ENCODE results near the gene LSM3.

Gene LSM3

DNA sequence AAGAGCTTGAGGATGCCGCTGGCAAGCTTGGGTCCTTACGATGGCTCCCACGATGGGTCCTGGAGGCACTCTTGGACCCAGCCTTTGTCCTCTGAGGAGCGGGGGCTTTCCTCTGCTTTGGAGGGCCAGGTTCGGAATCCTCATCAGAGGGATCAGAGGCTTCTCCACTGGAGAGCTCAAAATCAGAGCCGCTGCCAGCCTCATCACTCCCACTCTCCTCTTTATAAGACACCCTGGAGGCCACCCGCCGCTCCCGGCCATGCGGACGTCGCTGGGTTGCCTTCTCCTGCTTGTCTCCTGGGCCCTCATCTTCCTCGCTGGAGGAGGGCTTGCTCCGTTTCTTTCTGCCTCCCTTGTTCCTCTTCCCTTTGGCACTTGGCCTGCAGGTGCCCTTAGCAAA lies 20.2 kb upstream of the LSM3 start:
- no peak for DNase-seq

DNA sequence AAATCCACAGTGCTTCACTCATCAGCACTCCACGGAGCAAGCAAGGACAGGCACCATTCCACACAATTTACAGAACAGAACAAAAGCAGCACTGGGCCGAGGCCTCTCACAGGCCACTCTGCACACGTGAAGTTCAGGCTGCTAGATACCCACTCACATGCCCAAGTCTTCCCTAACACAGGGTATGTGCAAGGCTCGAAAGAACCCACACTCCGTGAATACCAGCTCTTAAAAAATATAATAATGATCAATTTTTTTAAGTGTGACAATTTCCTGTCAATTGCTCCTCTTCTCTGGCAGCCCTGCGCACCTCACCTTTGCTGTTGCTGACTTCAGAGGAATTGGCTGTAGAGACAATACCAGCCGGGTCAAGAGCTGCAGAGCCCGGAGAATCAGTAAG lies 19.2 kb upstream of the LSM3 start:
- no peak for DNase-seq

DNA sequence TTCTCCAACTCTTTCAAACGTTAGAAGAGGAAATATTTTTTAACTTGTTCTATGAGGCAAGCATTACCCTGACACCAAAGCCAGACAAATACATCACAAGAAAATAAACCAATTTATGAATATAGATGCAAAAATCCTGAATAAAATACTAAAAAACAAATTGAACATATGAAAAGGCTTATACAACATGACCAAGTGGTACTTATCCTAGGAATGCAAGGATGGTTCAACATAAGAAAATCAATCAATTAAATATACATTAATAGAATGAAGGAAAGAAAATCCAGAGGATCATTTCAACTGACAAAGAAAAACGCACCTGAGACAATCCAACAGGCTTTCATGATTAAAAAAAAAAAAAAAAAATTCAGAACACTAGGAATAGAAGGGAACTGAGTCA lies 17.3 kb upstream of the LSM3 start:
- no peak for DNase-seq

DNA sequence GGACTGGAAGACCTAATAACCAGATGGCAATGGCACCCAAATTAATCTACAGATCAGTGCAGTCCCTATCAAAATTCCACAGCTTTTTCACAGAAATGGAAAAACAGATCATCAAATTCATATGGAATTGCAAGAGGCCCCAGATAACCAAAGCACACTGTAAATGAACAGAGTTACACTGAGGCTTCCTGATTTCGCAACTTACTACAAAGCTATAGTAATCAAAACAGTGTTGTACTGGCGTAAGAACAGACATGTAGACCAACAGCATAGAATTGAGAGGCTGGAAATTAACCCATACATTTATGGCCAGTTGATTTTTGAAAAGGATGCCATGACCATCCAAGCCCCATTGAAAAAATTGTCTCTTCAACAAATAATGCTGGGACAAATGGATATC lies 16.4 kb upstream of the LSM3 start:
- no peak for DNase-seq

DNA sequence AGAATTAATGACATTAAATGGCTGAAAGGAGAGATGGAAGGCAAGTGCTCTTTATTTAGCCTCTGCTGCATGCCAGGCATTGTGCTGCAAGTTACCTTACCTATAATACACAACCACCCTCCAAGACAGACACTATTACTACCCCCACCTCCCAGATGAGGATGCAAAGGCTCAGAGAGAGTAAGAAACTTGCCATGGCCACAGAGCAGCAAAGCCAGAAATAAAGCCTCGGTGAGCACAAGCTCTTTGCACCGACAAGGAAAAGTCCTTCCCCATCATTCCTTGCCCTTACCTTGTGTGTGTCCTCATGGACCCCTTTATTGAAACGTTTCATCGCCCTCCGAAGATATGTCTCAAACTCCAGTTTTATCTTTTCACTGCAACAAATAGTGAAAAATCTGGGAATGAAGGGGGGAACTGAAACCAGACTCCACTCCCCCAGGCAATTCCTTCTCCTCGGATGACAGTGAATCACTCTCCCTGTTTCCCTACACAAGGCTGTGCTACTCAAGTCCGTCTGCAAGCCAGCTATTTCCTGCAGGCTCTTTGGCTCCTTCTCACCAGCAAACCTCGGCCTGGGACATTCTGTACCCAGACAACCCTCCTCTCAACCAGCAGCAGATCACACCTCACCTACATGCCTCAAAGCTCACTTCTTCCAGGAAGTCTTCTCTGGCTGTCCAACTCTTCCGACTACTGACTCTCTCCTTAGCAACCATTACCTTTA lies 11.6 kb upstream of the LSM3 start:
- no peak for DNase-seq

DNA sequence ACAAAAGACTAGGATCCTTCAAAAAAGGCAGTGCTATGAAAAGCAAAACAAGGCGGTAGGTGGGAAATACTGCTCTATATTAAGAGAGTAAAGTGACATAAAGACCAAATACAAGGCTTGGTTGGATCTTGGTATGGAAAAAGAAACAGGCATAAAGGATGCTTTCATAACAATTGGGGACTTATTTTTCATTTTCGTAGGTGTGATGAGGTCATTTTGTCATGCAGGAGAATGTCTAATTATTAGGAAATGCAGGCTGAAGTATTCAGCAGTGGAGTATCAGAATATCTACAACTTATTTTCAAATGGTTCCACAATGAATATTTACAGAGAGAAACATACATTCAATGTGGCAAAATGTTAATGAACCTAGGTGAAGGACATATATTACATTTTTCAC lies 9.2 kb upstream of the LSM3 start:
- no peak for DNase-seq

DNA sequence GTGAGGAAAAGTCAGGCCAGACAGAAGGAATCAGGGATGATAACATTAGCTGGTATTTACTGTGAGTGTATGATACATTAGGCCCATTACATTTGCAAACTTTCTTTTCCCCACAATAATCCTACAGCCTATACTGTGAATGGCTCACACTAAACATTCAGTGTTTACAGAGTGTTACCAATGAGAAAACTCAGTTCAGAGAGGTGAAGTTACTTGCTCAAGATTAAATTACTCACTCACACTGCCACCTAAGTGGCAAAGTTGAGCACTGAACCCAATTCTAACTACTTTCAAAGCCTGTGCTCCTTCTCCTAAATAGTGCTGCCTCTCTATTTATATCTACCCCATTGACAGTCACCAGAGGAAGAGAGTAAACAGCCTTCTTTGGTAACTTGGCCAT lies 8.7 kb upstream of the LSM3 start:
- no peak for DNase-seq

DNA sequence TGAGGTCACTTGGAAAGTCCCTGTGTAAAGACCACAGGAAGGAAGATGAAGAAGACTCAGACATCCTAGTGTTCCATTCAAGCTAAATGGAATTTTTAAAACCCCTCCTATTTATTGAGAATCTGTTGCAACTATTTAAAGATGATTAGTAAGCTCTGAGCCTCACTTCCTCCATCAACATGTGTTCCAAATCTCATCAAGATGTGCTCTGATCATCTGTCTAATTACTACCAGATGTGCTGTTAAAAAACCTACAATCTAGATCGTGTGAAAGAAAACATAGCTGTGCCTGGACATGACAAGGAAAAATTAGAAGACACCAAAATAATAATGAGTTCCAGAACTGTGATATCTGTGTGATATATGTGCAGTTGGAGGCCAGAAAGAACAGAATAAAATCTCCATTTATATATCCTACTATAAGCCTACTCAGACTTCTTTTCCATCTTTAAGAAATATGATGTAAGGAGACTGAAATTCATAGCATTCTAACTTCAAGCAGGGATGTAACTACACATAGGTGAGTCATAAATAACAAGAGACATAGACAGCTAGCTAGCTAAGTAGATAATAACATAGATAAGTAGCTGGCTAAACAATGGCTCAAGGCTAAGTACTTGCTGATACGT lies 8.0 kb upstream of the LSM3 start:
- DNase-seq = no peak

DNA sequence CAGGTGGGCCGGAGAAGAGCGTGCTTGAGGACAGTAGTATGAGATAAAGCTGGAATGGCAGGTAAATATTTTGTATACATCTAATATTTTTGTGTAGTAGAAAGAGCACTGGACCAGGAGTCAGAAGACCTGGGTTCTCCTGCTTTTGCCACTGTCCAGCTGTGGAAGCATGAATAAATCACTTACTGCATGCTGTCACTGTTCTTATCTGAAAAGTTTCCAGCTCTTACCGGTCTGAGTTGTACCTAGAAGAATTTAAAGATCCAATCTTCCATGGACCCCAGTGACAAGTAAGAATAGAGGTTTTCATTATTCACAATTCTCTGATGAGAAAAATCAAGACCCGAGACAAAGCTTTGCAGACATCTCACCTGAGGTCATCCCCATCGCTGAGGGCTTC lies 6.1 kb upstream of the LSM3 start:
- DNase-seq = no peak

DNA sequence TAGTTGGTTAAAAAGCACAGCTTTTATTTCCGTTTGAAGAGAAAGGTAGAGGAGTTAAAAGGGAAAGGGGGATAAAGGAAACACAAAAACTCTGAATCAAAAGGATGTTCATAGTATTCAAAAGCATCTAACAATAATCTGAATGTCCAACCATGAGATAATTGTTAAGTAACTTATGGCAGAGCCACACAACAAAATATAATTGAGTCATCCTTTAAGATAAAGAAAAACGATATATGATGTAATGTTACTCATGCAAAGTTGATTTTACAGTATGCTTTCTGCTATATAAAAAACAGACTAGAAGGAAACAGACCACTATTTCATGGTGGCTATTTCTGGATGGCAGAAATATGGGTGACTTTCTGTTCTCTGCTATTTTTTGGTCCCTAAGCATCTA lies 4.1 kb upstream of the LSM3 start:
- no peak for DNase-seq

DNA sequence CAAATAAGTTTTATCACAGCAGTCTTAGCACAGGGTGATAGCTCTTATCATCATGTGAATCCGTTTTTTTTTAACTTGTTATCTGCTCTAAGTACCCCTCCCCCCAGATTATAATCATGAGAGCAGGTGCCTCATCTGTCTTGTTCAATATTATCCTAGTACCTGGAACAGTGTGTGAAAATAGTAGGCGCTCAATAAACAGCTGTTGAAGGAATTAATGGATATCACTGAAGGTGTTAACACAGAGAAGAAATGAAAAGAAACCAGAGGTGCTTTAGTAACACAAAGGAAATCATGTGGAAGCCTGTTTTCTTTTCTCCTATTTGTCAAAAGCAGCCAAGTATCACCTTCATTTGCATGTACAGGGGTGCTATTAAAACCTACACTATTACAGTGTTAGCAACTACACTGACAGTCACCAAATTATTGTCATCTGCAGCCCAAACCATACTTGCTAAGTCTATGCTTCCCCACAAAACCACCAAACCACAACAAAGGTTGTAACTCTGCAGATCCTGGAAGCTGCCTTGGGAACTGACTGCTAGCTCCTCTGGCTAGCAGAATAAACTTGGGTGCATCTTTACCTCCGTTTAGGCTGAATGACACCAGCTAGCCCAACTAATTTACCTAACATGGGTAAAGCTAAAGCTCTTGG lies 3.1 kb upstream of the LSM3 start:
- no peak for DNase-seq

DNA sequence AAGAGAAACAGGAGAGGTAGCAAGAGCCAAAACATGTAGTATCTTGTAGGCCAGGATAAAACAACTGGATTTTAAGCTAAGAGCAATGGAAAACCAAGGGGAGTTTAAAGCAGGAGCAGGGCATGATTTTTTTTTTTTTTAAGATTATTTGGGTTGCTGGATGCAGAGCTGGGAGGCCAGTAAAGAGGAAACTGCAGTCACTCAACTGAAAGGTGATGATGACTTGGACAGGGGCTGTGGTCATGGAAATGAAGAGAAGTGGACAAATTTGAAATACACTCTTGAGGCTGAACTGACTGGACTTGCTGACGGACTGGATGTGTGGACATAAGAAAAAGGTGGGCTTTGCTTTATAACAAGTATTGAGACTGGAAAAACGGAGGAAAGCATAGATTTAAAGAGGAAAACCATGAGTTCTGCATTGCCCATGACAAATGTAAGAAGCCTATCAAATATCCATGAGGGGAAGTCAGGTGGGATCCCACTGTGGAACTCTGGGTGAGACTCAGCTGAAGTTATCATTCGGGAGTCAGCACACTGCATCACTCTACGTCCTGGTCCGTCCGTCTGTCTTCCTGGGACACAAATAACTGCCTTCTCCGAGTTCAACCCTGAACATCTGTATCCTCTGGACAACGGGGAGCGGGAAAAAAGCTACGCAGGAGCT lies 904 bp upstream of the LSM3 start:
- DNase-seq = no peak

DNA sequence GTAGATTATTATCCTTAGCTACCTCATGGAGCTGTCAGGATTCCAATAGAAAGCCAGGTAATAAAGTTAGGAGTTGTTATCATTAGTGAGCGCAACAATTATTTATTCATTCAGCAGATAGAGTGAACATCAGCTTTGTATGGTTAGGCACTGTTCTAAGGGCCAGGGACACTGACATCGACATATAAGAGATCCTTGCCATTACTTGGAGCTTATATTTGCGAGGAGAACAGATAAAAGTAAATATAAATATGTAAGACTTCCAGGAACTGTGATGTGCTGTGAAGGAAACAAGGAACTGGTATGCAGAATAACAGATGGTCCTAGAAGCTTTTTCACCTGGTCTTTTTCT lies 473 bp downstream of the LSM3 start:
- no peak for DNase-seq

DNA sequence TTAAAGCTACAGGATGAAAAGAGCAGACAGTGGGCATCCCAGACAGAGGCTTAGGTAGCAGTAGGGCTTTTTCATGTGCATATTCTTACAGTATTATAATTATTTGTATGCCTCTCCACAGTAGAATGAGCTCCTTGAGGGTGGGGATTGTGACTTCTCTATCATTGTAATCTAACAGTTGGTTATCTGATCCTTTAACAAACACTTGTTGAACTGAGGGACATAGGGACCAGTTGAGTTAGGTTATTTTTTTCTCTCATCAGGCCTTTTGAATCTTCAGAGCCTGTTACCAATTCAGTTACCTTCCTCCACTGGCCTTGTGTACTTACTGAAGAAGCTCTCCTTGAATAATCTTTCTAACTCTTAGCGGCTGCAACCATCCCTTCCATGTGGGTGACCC lies 1.2 kb downstream of the LSM3 start:
- DNase-seq = no peak

DNA sequence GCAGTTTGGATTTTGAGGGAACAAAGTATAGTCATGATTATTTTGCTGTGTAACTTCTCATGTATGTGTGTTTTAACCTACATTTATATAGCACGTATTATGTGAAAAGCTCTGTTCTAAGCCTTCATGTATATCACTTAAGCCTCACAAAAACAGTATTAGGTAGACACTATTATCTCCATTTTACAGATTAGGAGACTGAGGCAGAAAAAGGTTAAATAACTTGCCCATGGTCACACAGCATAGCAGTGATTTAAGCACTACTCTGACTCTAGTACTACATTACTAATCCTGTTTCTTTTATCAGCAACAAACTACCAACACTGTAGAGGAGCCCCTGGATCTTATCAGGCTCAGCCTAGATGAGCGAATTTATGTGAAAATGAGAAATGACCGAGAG lies 2.6 kb downstream of the LSM3 start:
- no peak for DNase-seq

DNA sequence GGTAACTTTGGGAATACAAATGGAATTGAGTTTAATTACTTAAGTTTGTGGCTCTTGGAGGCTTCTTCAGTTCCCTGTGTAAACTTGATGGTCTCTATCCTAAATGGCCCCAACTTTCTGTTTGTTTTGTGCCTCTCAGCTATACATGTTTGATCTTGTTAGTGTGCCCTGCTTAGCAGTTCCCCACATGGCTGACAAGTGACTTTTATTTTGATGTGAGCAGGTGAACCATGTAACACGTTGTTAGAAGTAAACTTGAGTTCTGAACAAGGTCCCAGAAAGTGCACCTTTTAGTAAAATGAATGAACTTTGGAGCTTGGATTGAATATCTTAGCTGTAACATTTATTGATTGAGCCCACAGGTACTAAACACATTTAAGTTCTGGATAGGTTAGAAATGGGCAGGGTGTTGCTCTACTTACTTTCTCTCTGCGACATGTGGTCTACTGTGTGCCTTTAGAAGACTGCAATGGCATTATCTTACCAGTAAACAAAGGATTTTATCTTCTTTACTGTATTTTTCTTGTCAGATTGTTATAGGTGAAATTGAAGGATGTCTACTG lies 4.5 kb downstream of the LSM3 start:
- DNase-seq = no peak

DNA sequence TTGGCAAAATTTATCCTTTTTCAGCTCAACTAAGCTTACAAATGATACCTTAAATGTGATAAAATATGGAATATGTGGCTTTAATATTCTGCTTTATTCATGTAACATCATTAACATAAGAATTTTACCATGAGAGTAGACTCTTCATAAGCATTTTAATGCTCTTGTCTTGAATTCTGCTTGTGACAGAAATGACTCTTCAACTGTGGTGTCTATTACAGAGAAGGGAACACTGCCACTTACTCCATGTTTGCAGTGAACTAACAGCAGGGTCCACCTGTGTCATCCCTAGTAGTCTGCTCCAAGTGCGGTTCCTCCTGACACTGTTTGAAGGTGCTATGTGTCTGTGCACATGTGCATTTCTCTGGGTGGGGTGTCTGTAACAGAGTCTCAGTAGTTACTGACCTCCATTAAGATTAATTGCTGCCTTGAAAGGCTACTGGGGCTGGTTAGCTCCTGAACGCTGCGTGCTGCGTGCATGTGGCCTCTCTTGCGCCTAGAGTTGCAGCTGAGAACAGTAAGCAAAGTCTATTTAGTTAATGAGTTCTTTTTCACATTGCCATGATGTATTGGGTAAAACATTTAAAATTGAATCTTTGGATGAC lies 8.3 kb downstream of the LSM3 start:
- no peak for DNase-seq

DNA sequence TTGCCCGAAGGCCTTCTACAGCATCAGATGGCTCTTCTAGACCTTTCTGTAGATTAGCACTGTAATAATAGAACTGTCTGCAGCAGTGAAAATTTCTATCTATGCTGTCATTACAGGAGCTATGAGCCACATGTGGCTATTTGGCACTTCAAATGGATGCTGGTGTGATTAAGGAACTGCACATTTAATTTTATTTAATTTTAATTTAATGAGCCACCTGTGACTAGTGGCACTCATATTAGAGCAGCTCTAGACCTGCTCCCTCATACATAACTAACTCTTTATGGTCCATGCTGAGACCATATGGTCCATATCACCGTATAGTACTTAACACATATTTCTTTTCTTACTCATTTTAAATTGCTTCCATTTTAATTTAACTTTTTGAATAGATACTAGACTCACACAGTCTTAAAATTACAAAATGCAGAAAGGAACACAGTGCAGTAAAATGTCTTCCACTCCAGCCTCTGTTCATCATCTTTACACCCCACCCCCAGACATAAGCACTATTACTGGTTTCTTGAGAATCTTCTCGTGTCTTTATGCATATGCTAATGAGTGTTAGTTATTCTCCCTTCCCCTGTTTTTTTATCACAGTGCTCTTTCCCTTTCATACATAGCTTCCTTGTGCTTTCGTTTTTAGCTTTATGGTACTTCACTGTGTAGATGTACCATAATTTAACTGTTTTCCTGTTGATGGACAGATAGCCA lies 9.6 kb downstream of the LSM3 start:
- DNase-seq = no peak

DNA sequence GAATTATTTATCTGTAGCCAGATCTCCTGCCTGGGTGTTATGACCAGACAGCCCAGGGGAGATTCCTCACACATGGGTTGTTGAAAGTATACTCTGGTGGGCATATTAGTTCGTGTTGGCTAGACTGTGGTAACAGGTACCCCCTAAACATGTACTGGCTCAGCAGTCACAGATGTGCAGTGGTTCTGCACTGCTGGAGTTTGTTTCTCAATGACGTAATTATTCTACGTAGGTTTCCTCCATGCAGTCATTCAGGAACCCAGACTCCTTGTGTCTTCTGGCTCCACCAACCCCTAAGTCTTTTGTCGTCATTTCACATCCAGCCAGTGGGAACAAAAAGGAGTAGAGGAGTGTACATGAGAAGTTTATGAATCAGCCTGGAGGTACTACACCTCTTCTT lies 16.2 kb downstream of the LSM3 start:
- DNase-seq = no peak

DNA sequence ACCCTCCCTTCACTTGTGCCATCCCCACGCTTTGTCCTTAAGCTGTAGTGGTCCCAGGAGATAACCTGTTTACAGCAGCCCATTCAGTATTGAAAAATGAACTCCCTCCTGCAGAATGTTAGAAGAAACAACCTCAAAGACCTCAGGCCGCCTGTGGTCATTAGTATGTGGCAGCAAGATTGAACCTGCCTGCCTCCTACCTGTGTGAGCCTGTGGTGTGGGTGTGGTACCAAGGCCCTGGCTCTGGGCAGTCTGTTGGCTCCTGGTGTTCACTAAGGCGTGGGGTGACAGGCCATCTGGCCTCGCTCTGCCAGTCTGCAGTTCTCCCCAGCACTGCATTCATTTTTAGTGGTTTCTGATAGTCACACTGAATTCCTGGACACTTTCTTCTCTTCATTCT lies 21.0 kb downstream of the LSM3 start:
- no peak for DNase-seq

DNA sequence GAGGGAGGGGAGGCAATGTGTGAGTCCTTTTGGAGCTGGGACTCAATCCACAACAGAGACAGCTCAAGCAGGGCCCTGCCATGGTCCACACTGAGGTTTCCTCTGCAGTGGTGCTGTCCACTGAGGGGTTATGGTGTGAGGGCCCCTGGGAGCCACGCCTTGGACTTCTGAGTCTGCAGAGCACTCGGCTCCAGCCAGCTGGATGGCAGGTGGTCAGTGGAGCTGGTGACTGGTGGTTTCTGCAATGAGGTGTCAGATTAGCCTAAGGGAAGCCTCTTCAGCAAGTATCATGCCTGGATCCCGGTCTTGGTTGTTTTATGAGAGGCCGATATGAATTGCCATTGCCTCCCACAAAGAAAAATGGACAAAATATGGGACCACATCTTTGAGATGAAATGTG lies 21.7 kb downstream of the LSM3 start:
- no peak for DNase-seq

DNA sequence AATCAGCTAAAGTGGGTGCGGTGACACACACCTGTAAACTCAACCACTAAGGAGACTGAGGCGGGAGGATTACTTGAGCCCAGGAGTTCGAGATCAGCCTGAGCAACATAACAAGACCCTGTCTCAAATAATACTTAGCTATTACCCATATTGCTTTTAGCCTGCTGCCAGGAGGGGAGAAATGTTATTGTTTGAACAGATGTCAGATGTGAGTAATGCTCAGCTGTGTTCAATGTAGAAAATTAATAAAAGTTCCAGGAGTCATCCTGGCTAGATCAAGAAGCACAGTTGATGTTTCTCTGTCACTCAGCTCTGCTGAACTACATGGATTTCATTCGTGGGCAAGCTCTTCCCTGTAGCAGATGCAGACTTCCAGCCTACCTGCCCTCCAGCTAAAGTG lies 22.2 kb downstream of the LSM3 start:
- DNase-seq = no peak
